IMR-90 (cell line): Measurements from ENCODE around the gene VPS13C. TPM values are rescaled to one million over a fixed set of nuclear protein-coding genes. Genes with fewer than 3 reads are reported as not detected.

Experiments used
- ATAC-seq: fragments of 200-7000 bp; cut with Tn5 transposase; 2 replicates; pipeline ENCODE4 v1.9.1; 2020; ENCODE audit warnings: low read depth, mild to moderate bottlenecking, moderate library complexity
- BruUV-seq: library from RNA; stranded (reverse); fragments of 400-500 nt; replicated peaks from 2 replicates; lab custom pipeline; 2021; lab: Mats Ljungman, UMichigan
- CTCF ChIA-PET: fragments of 300-600 bp; formaldehyde crosslinking; extraction: SDS; loops from one replicate; lab custom pipeline; 2021; ENCODE audit warnings: antibody characterized with exemption; lab: Yijun Ruan, JAX
- POLR2A ChIA-PET: fragments of 300-600 bp; sonication (Branson Sonifier 250); formaldehyde crosslinking; loops from one replicate; lab custom pipeline; 2022; ENCODE audit warnings: antibody characterized with exemption; ENCODE audit not compliant: unreplicated experiment; lab: Charles Lee
- DNase-seq: peaks from one replicate; pipeline ENCODE4 v3.0.0; 2013
- H2AFZ ChIP-seq: replicated peaks from 2 replicates; pipeline ENCODE3; 2013; ENCODE audit warnings: low read length, mild to moderate bottlenecking; ENCODE audit not compliant: poor library complexity
- H2AK5ac ChIP-seq: 2 replicates; pipeline ENCODE4 v1.6.1; 2013; ENCODE audit warnings: low read depth, low read length, inconsistent platforms
- H2AK9ac ChIP-seq: replicated peaks from 2 replicates; pipeline ENCODE3; 2013; ENCODE audit warnings: mild to moderate bottlenecking, low read depth, low read length, moderate library complexity; ENCODE audit not compliant: poor library complexity
- H2BK120ac ChIP-seq: 2 replicates; pipeline ENCODE4 v1.6.1; 2013; ENCODE audit warnings: low read depth, low read length, inconsistent platforms
- H2BK15ac ChIP-seq: 3 replicates; pipeline ENCODE4 v1.6.1; 2013; ENCODE audit warnings: low read depth, low read length, inconsistent platforms
- H2BK20ac ChIP-seq: 2 replicates; pipeline ENCODE4 v1.6.1; 2013; ENCODE audit warnings: low read depth, mild to moderate bottlenecking, inconsistent platforms, low read length, moderate library complexity
- H2BK5ac ChIP-seq: 2 replicates; pipeline ENCODE4 v1.6.1; 2013; ENCODE audit warnings: mild to moderate bottlenecking, low read depth, low read length, inconsistent platforms; ENCODE audit not compliant: poor library complexity, severe bottlenecking
- H3K14ac ChIP-seq: replicated peaks from 2 replicates; pipeline ENCODE4 v1.6.1; 2013; ENCODE audit warnings: low read depth, low read length, inconsistent platforms
- H3K18ac ChIP-seq: 2 replicates; pipeline ENCODE4 v1.6.1; 2013; ENCODE audit warnings: low read depth, low read length, control low read depth
- H3K23ac ChIP-seq: 2 replicates; pipeline ENCODE4 v1.6.1; 2013; ENCODE audit warnings: low read depth, low read length, inconsistent platforms
- H3K27ac ChIP-seq: 2 replicates; pipeline ENCODE4 v1.5.1; 2013; ENCODE audit warnings: mild to moderate bottlenecking, control low read depth, low read length; ENCODE audit not compliant: insufficient read depth
- H3K27me3 ChIP-seq: 2 replicates; pipeline ENCODE4 v1.6.1; 2013; ENCODE audit warnings: low read length; ENCODE audit not compliant: control insufficient read depth, insufficient read depth
- H3K36me3 ChIP-seq: 2 replicates; pipeline ENCODE4 v1.6.1; 2013; ENCODE audit warnings: low read length, mixed read lengths; ENCODE audit not compliant: control insufficient read depth, insufficient read depth
- H3K4ac ChIP-seq: 2 replicates; pipeline ENCODE4 v1.6.1; 2013; ENCODE audit warnings: low read depth, low read length, inconsistent platforms
- H3K4me1 ChIP-seq: 2 replicates; pipeline ENCODE4 v1.6.1; 2013; ENCODE audit warnings: low read length, mixed read lengths; ENCODE audit not compliant: control insufficient read depth, insufficient read depth
- H3K4me2 ChIP-seq: 2 replicates; pipeline ENCODE4 v1.6.1; 2013; ENCODE audit warnings: low read depth, mild to moderate bottlenecking, control low read depth, low read length, moderate library complexity
- H3K4me3 ChIP-seq: 2 replicates; pipeline ENCODE4 v1.5.1; 2013; ENCODE audit warnings: low read depth, mild to moderate bottlenecking, control low read depth, low read length, moderate library complexity; ENCODE audit not compliant: insufficient read depth
- H3K56ac ChIP-seq: 2 replicates; pipeline ENCODE4 v1.6.1; 2013; ENCODE audit warnings: low read length, inconsistent platforms; ENCODE audit not compliant: insufficient read depth; ENCODE audit errors: extremely low read depth
- H3K79me1 ChIP-seq, 2 experiments: 2 replicates each; pipeline ENCODE4 v1.6.1; 2013; ENCODE audit warnings: low read length in 2 of 2, inconsistent platforms in 1 of 2, low read depth in 1 of 2
- H3K9ac ChIP-seq: 2 replicates; pipeline ENCODE4 v1.6.1; 2013; ENCODE audit warnings: low read depth, low read length, control low read depth
- H3K9me1 ChIP-seq: 2 replicates; pipeline ENCODE4 v1.6.1; 2013; ENCODE audit warnings: low read length, inconsistent platforms; ENCODE audit not compliant: insufficient read depth
- H3K9me3 ChIP-seq: 2 replicates; pipeline ENCODE4 v1.6.1; 2013; ENCODE audit warnings: low read length; ENCODE audit not compliant: control insufficient read depth, insufficient read depth
- H4K20me1 ChIP-seq: 2 replicates; pipeline ENCODE4 v1.6.1; 2013; ENCODE audit warnings: low read length, inconsistent platforms; ENCODE audit not compliant: insufficient read depth
- H4K5ac ChIP-seq: 2 replicates; pipeline ENCODE4 v1.6.1; 2013; ENCODE audit warnings: mild to moderate bottlenecking, low read depth, low read length, control low read depth
- H4K8ac ChIP-seq, 2 experiments: 2 replicates each; pipeline ENCODE4 v1.6.1; 2013; ENCODE audit warnings: low read depth in 2 of 2, low read length in 2 of 2, control low read depth in 1 of 2, inconsistent platforms in 1 of 2
- H4K91ac ChIP-seq: 2 replicates; pipeline ENCODE4 v1.6.1; 2013; ENCODE audit warnings: low read depth, low read length, inconsistent platforms; ENCODE audit not compliant: insufficient read depth
- RFX5 ChIP-seq: IDR thresholded peaks from 2 replicates; pipeline ENCODE4 v1.8.0; 2012; ENCODE audit warnings: low read depth, mild to moderate bottlenecking, low read length, moderate library complexity
- WGBS, 2 experiments: methylation state at CpG; one replicate each; pipeline versions ENCODE4 v1.1.5 to v1.1.7; 2013; ENCODE audit warnings: missing lambda C conversion rate in 2 of 2; ENCODE audit not compliant: insufficient read length in 1 of 2; ENCODE audit errors: extremely low coverage in 2 of 2; 5-methylcytosine and 5-hydroxymethylcytosine counted together
- dilution Hi-C: fragments of 300-500 bp; cut with HindIII; formaldehyde crosslinking; loops from one replicate; pipeline ENCODE4 v1.14.3; 2018; ENCODE audit warnings: low sequenced_read_pairs; ENCODE audit not compliant: unreplicated experiment
- in situ Hi-C: fragments of 300-500 bp; cut with MboI; formaldehyde crosslinking; loops from 3 replicates; pipeline ENCODE4 v1.14.3; 2019; ENCODE audit warnings: low sequenced_read_pairs, inconsistent platforms, mixed read lengths
- intact Hi-C: fragments of 100-400 bp; cut with micrococcal nuclease; formaldehyde crosslinking; loops from 2 replicates; pipeline ENCODE4 v1.10.0; 2022
- polyA plus RNA-seq, 3 experiments: library from polyadenylated mRNA; depleted of rRNA; stranded (reverse); fragments of >200 nt; gene quantifications; 2 replicates each; pipeline ENCODE4 v1.2.3, GENCODE V29; 2012; ENCODE audit warnings: low replicate concordance in 1 of 3
- total RNA-seq: library from RNA; depleted of rRNA; stranded (reverse); fragments of >200 nt; gene quantifications from 2 replicates; pipeline ENCODE4 v1.2.3, GENCODE V29; 2012
- TF ChIP-seq, protein P1 (sequence below): fragments of 150-350 bp; IDR thresholded peaks from 2 replicates; pipeline ENCODE4 v1.6.1; 2017; ENCODE audit warnings: mild to moderate bottlenecking, antibody characterized with exemption, low read length, low read depth

VPS13C gene
- total and polyA plus RNA-seq, 2 of the 4 experiments (the other 2 are of a cell fraction): 8.1 to 32.8 TPM

DNA sequence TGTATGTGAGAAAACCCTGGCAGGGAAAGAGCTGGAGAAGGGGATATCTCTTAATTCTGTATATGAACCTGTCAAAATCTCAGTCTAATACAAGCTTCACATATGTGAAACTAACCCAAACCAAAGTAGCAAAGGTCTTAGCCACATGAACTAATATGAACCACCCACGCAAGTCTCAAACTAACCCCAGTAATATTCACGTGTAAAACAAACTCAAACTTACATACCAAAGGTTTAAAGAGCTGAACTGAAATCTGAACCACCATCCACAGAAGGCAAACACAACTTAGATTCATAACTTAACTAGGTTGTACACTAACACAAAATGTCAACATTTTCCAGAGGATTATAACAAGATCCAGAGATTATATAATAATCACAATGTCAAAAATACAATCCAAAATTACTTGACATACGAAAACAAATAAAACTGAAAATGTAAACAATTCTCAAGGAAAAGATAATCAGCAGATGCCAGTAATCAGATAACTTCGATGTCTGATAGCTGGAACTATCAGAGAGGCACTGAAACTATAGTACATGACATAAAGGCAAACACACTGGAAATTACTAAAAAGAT, 64.1 kb downstream of the VPS13C start:
- no peak overlapping the region for H3K9ac ChIP-seq
- ChIA-PET CTCF (no interaction called here), POLR2A (no interaction called here)
- H3K27ac ChIP-seq: no peak overlapping the region
- H4K20me1 ChIP-seq: no peaks in the 10 kb centered on the region
- TF ChIP-seq, protein P1, sequence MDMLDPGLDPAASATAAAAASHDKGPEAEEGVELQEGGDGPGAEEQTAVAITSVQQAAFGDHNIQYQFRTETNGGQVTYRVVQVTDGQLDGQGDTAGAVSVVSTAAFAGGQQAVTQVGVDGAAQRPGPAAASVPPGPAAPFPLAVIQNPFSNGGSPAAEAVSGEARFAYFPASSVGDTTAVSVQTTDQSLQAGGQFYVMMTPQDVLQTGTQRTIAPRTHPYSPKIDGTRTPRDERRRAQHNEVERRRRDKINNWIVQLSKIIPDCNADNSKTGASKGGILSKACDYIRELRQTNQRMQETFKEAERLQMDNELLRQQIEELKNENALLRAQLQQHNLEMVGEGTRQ: no peak
- no peak for TF ChIP-seq RFX5
- H3K14ac ChIP-seq: no peak overlapping the region
- H3K4me2 ChIP-seq: no peak overlapping the region
- intact Hi-C loops: no loop called here
- no peaks in the 10 kb centered on the region for H3K9me3 ChIP-seq
- H3K27me3 ChIP-seq: no peaks in the 10 kb centered on the region
- no peaks in the 10 kb centered on the region for H3K79me1 ChIP-seq
- H3K4ac ChIP-seq: no peak overlapping the region
- H3K9me1 ChIP-seq: no peaks in the 10 kb centered on the region
- H3K4me1 ChIP-seq: no peaks in the 10 kb centered on the region
- H2BK120ac ChIP-seq: no peak overlapping the region
- no peak overlapping the region for H3K56ac ChIP-seq
- H3K4me3 ChIP-seq: no peak overlapping the region
- H3K18ac ChIP-seq: no peak overlapping the region
- WGBS, 2 experiments: no CpG with 5 or more reads among the region's 4 CpGs
- no peak overlapping the region for H4K91ac ChIP-seq
- H4K5ac ChIP-seq: no peak overlapping the region
- no peak overlapping the region for H2AFZ ChIP-seq
- no peak for ATAC-seq
- H2BK20ac ChIP-seq: no peak overlapping the region
- peak; percentile 12 for DNase-seq
- H3K23ac ChIP-seq: no peak overlapping the region
- no TSS peak for BruUV-seq
- H2AK5ac ChIP-seq: no peak overlapping the region
- no peak overlapping the region for H2AK9ac ChIP-seq
- in situ Hi-C loops: no loop called here
- no peak overlapping the region for H4K8ac ChIP-seq
- dilution Hi-C loops: no loop called here
- H2BK15ac ChIP-seq: no peak overlapping the region
- H3K36me3 ChIP-seq: no peaks in the 10 kb centered on the region
- H2BK5ac ChIP-seq: no peak overlapping the region
